GM19238 (cell line): ENCODE measurements around the gene OR52E5.

Experiments
- DNase-seq: peaks from one replicate; pipeline ENCODE4 v3.0.0; 2011; ENCODE audit warnings: low spot score; ENCODE audit not compliant: insufficient read length

Gene OR52E5

GRCh38 chr11:5933116-5933515 is 40.1 kb downstream of the OR52E5 start:
- DNase-seq = no peak

GRCh38 chr11:5937868-5938602 is 45.0 kb downstream of the OR52E5 start:
- no peak for DNase-seq

GRCh38 chr11:5938603-5938965 is 45.6 kb downstream of the OR52E5 start:
- DNase-seq = no peak

GRCh38 chr11:5940748-5941147 is 47.7 kb downstream of the OR52E5 start:
- DNase-seq = no peak

GRCh38 chr11:5941951-5942350 is 48.9 kb downstream of the OR52E5 start, which contains the start of gene OR56A3:
Gene OR56A3 (plus strand): TSS chr11:5942251. CDS start chr11:5947347, 5,096 bp downstream.
- DNase-seq = no peak
